Thoracic aorta (tissue), 2 donors: ENCODE measurements around the gene STC2. TPM values are rescaled to one million over a fixed set of nuclear protein-coding genes. Genes with fewer than 3 reads are reported as not detected.

Experiments used
- ATAC-seq: fragments of 150-250 bp; one replicate; pipeline ENCODE4 v1.8.0; 2017; ENCODE audit warnings: low read depth; ENCODE audit not compliant: insufficient number of reproducible peaks, low FRiP score
- DNase-seq: peaks from one replicate; pipeline ENCODE4 v3.0.0-alpha.2; 2020; ENCODE audit warnings: low spot score
- H3K27ac ChIP-seq, 2 donors: fragments of 200-600 bp; sonication (generic); 1 replicate in 1 of 2; 2 replicates in 1 of 2; pipeline ENCODE4 v1.5.1; 2016; ENCODE audit warnings: mild to moderate bottlenecking in 2 of 2, moderate library complexity in 2 of 2
- H3K27me3 ChIP-seq: fragments of 200-600 bp; sonication (generic); replicated peaks from 2 replicates; pipeline ENCODE4 v1.6.0; 2016; ENCODE audit warnings: mild to moderate bottlenecking; ENCODE audit not compliant: insufficient read depth
- H3K36me3 ChIP-seq: fragments of 200-600 bp; sonication (generic); one replicate; pipeline ENCODE4 v1.5.1; 2016
- H3K4me1 ChIP-seq, 2 donors: fragments of 200-600 bp; sonication (generic); 1 replicate in 1 of 2; 2 replicates in 1 of 2; pipeline versions ENCODE4 v1.5.1 to v1.6.0; 2016; ENCODE audit warnings: low read depth in 2 of 2, mild to moderate bottlenecking in 1 of 2; ENCODE audit not compliant: control insufficient read depth in 1 of 2
- H3K4me3 ChIP-seq: fragments of 200-600 bp; sonication (generic); 2 replicates; pipeline ENCODE4 v1.5.1; 2016; ENCODE audit warnings: mild to moderate bottlenecking
- H3K9me3 ChIP-seq: fragments of 200-600 bp; sonication (generic); 2 replicates; pipeline ENCODE4 v1.5.1; 2016
- CTCF ChIP-seq: fragments of 200-600 bp; sonication (generic); IDR thresholded peaks from one replicate; pipeline ENCODE4 v1.5.1; 2019; ENCODE audit warnings: antibody characterized with exemption
- total RNA-seq, 2 donors: library from RNA; depleted of rRNA; stranded (reverse); fragments of >200 nt; gene quantifications; one replicate each; pipeline versions ENCODE4 v1.1.0 to v1.2.3, GENCODE V29; 2016

STC2 gene
- total RNA-seq, 2 donors from 2014 or later = 2.0 to 8.8 TPM

- no peaks in the 10 kb centered on the region for H3K36me3 ChIP-seq
- ATAC-seq (no peak), DNase-seq (no peak)
- peaks cover 21 to 42% of the 10 kb centered on the region in 2 donors for H3K4me1 ChIP-seq
- H3K27ac ChIP-seq = no peak overlapping the region
- H3K9me3 ChIP-seq = no peaks in the 10 kb centered on the region
- no peak overlapping the region for H3K4me3 ChIP-seq
- TF ChIP-seq CTCF = no peak
- H3K27me3 ChIP-seq = no peaks in the 10 kb centered on the region
These were observed 8.6 kb downstream of the STC2 start for GRCh38 chr5:173319646-173320045.

- DNase-seq (no peak), ATAC-seq (no peak)
- H3K27me3 ChIP-seq = no peaks in the 10 kb centered on the region
- no peak for TF ChIP-seq CTCF
- no peak overlapping the region for H3K27ac ChIP-seq
- H3K36me3 ChIP-seq = no peaks in the 10 kb centered on the region
- no peak overlapping the region for H3K4me3 ChIP-seq
- H3K9me3 ChIP-seq = no peaks in the 10 kb centered on the region
- peaks cover 17 to 38% of the 10 kb centered on the region in 2 donors for H3K4me1 ChIP-seq
These were observed 9.2 kb downstream of the STC2 start for GRCh38 chr5:173318881-173319620.

GRCh38 chr5:173318330-173318729 is 9.9 kb downstream of the STC2 start:
- Histone ChIP-seq H3K27ac (no peak overlapping the region), H3K4me1 (peaks cover 11 to 31% of the 10 kb centered on the region in 2 donors)
- no peak for ATAC-seq

GRCh38 chr5:173317852-173318251 is 10.4 kb downstream of the STC2 start:
- ATAC-seq (no peak), DNase-seq (no peak)
- Histone ChIP-seq H3K36me3 (no peaks in the 10 kb centered on the region), H3K27me3 (no peaks in the 10 kb centered on the region), H3K9me3 (no peaks in the 10 kb centered on the region), H3K27ac (no peak overlapping the region), H3K4me1 (peaks cover 11 to 30% of the 10 kb centered on the region in 2 donors), H3K4me3 (no peak overlapping the region)
- no peak for TF ChIP-seq CTCF

More at GRCh38 chr5:173318330-173318729, 9.9 kb downstream of the STC2 start:
- H3K27me3 ChIP-seq = no peaks in the 10 kb centered on the region
- no peak for DNase-seq
- no peaks in the 10 kb centered on the region for H3K9me3 ChIP-seq
- TF ChIP-seq CTCF = no peak
- no peak overlapping the region for H3K4me3 ChIP-seq
- H3K36me3 ChIP-seq = no peaks in the 10 kb centered on the region

GRCh38 chr5:173317091-173317730 is 11.0 kb downstream of the STC2 start:
- no peak overlapping the region for H3K4me3 ChIP-seq
- DNase-seq (no peak), ATAC-seq (no peak)
- no peaks in the 10 kb centered on the region for H3K9me3 ChIP-seq
- no peak for TF ChIP-seq CTCF
- no peaks in the 10 kb centered on the region for H3K27me3 ChIP-seq
- peaks cover 11 to 30% of the 10 kb centered on the region in 2 donors for H3K4me1 ChIP-seq
- H3K36me3 ChIP-seq = no peaks in the 10 kb centered on the region
- no peak overlapping the region for H3K27ac ChIP-seq
